ENCODE measurements around the gene S100A3.
A peak's percentile ranks its signal among the peaks of the same experiment; 100 is the strongest.

S100A3 gene

GRCh38 chr1:153509729-153510354, 39.2 kb downstream of the S100A3 start:
- peak; percentile 67 for DNase-seq (ENCODE audit: low spot score)

- no peak for DNase-seq (ENCODE audit: low spot score)
Observed at GRCh38 chr1:153509036-153509435, 40.0 kb downstream of the S100A3 start.

DNA sequence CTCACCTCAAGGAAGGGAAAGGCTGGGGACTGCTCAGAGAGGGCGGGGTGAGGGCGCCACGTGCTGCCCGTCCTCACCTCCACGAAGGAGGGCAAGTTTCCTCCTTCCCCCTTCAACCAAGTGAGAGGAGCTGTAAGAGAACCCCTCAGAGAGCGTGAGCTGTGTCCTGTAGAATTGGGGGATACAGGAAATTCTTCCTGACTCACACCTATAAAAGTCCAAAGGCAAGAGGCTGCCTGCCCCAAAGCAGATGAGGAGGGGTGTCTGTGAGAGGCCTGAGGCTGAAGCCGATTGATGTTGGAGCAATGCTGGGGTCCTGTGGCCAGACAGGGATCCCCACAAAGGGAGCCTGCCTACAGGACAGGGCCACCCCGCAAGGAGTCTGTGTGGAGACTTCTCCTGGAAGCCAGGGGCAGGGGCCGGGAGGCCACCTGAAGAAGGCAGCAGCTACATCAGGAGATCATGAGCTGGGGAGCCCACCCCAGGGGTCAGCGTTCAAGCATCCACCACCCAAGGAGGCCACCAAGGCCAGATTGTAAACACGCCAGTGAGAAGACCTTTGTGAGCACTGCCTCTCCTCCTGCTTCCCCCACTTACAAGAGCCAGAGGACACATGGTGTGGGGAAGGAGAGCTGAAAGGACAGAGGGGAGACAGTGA, 41.0 kb downstream of the S100A3 start:
- DNase-seq (ENCODE audit: low spot score), result no peak

- no peak for DNase-seq (ENCODE audit: low spot score)
Observed at GRCh38 chr1:153506831-153507413, 42.1 kb downstream of the S100A3 start.

DNA sequence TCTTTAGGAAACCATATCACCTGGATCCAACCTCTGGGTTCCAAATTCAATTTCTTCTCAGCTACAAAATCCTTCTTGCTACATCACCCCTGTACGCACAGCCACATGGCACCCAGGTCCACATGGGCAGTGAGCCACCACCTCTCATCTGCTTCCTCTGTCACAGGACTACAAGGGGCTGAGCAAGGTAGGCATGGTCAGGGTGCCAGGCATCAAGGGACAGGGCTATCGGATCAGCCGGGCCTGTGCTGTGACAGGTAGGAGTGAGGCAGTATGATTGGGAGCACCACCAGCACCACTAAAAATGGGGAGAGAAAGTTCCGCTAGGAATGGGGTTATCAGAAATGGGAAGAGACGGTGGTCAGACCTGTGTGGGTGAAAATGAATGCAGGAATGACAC, 42.7 kb downstream of the S100A3 start:
- no peak for DNase-seq (ENCODE audit: low spot score)

- no peak for DNase-seq (ENCODE audit: low spot score)
Observed at GRCh38 chr1:153505576-153505975, 43.5 kb downstream of the S100A3 start.

DNA sequence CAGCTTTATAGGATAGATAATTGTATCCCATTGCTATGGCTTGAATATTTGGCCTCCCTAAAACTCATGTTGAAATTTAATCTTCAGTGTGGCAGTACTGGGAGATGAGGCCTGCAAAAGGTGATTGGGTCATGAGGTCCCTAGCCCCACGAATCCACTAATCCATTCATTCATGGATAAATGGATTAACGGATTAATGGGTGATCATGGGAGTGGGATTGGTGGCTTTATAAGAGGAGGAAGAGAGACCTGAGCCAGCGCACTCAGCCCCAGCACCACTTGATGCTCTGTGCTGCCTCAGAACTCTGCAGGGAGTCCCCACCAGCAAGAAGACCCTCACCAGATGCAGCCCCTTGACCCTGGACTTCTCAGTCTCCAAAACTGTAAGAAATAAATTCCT, 45.3 kb downstream of the S100A3 start:
- no peak for DNase-seq (ENCODE audit: low spot score)

DNA sequence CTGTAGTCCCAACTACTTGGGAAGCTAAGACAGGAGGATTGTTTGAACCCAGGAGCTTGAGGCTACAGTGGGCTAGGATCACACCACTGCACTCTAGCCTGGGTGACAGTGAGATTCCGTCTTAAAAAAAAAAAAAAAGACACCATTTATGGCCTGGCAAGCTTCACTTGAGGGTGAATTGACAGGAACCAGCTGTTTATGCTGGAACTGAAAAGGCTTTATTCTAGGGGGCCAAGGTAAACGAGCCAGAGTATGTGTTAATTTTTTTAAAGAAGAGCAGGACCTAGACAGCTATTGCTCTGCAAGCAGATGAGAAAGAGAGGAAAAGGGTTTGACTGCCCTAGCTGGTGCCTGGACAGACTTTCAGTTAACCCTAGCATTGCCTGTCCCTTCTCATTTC, 50.3 kb downstream of the S100A3 start:
- DNase-seq (ENCODE audit: low spot score), result no peak
